Measurements from ENCODE around the gene ARFIP2.
A peak's percentile ranks its signal among the peaks of the same experiment; 100 is the strongest.

ARFIP2 gene

GRCh38 chr11:6482441-6482840 is 1.3 kb upstream of the ARFIP2 start:
- no peak for DNase-seq (ENCODE audit: low read depth, low spot score)

GRCh38 chr11:6481924-6482275 is 769 bp upstream of the ARFIP2 start:
- DNase-seq (ENCODE audit: low read depth, low spot score), result no peak

- DNase-seq (ENCODE audit: low read depth, low spot score), result no peak
Measured at GRCh38 chr11:6480299-6480914, 724 bp downstream of the ARFIP2 start.

GRCh38 chr11:6476571-6476970 is 4.6 kb downstream of the ARFIP2 start:
- no peak for DNase-seq (ENCODE audit: low read depth, low spot score)

GRCh38 chr11:6475936-6476335 is 5.2 kb downstream of the ARFIP2 start:
- DNase-seq (ENCODE audit: low read depth, low spot score), result no peak

- DNase-seq (ENCODE audit: low read depth, low spot score), result no peak
Measured at GRCh38 chr11:6474806-6475500, 6.2 kb downstream of the ARFIP2 start.

- no peak for DNase-seq (ENCODE audit: low read depth, low spot score)
Measured at GRCh38 chr11:6474413-6474792, 6.7 kb downstream of the ARFIP2 start.

- peak; percentile 35 for DNase-seq (ENCODE audit: low read depth, low spot score)
Measured at GRCh38 chr11:6473451-6474412, 7.4 kb downstream of the ARFIP2 start, which contains the start of gene TRIM3. Gene TRIM3 (minus strand): TSS chr11:6473941. CDS start chr11:6465695, 8,246 bp downstream.

GRCh38 chr11:6472934-6473333 is 8.2 kb downstream of the ARFIP2 start:
- no peak for DNase-seq (ENCODE audit: low read depth, low spot score)

GRCh38 chr11:6469599-6469998 is 11.5 kb downstream of the ARFIP2 start:
- DNase-seq (ENCODE audit: low read depth, low spot score), result no peak

- DNase-seq (ENCODE audit: low read depth, low spot score), result no peak
Measured at GRCh38 chr11:6468712-6469495, 12.2 kb downstream of the ARFIP2 start.

- DNase-seq (ENCODE audit: low read depth, low spot score), result no peak
Measured at GRCh38 chr11:6459099-6459450, 22.1 kb downstream of the ARFIP2 start.

- no peak for DNase-seq (ENCODE audit: low read depth, low spot score)
Measured at GRCh38 chr11:6458352-6459098, 22.6 kb downstream of the ARFIP2 start.

- DNase-seq (ENCODE audit: low read depth, low spot score), result no peak
Measured at GRCh38 chr11:6457581-6458320, 23.4 kb downstream of the ARFIP2 start.

GRCh38 chr11:6456361-6457073 is 24.6 kb downstream of the ARFIP2 start:
- DNase-seq (ENCODE audit: low read depth, low spot score), result no peak

- no peak for DNase-seq (ENCODE audit: low read depth, low spot score)
Measured at GRCh38 chr11:6455070-6455469, 26.1 kb downstream of the ARFIP2 start.

GRCh38 chr11:6453152-6453551 is 28.0 kb downstream of the ARFIP2 start:
- no peak for DNase-seq (ENCODE audit: low read depth, low spot score)

GRCh38 chr11:6452219-6452618 is 28.9 kb downstream of the ARFIP2 start:
- DNase-seq (ENCODE audit: low read depth, low spot score), result no peak

- no peak for DNase-seq (ENCODE audit: low read depth, low spot score)
Measured at GRCh38 chr11:6448574-6448973, 32.6 kb downstream of the ARFIP2 start.
